HG03103 (cell line): Measurements from ENCODE around the gene KLK8.

ENCODE experiments used
- ATAC-seq: cut with Tn5 transposase; IDR thresholded peaks from one replicate; pipeline ENCODE4 v1.9.1; 2021; ENCODE audit warnings: low read depth; ENCODE audit not compliant: unreplicated experiment

The KLK8 gene, protein sequence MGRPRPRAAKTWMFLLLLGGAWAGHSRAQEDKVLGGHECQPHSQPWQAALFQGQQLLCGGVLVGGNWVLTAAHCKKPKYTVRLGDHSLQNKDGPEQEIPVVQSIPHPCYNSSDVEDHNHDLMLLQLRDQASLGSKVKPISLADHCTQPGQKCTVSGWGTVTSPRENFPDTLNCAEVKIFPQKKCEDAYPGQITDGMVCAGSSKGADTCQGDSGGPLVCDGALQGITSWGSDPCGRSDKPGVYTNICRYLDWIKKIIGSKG

DNA sequence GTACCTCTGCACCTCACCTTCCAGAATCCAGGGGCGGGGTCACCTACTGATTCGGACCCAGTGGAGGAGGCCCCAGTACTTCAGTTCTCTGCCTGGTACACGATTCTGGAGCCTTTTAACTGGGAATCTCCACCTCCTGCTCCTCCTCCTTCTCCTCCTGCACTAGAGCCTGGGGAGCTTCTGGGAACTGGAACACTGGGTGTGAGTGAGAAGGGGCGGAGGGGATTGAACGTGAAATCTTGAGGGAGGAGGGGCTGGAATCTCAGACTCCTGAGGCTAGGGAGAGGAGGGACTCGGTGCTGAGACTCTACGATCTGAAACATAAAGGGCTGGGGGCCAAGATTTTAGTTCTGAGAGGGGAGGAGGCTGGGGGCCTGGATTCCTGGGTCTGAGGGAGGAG lies at the start of gene KLK8:
Gene KLK8, minus strand, starts transcription at position 90 of the 400 bp plus-strand sequence. CDS start 437 bp downstream, outside the sequence.
- no peak for ATAC-seq

- no peak for ATAC-seq
Measured at GRCh38 chr19:51047031-51047335, 45.6 kb upstream of the KLK8 start.

GRCh38 chr19:51044327-51044726 lies 42.9 kb upstream of the KLK8 start:
- no peak for ATAC-seq

- ATAC-seq = no peak
Measured at GRCh38 chr19:51043497-51043896, 42.1 kb upstream of the KLK8 start.

DNA sequence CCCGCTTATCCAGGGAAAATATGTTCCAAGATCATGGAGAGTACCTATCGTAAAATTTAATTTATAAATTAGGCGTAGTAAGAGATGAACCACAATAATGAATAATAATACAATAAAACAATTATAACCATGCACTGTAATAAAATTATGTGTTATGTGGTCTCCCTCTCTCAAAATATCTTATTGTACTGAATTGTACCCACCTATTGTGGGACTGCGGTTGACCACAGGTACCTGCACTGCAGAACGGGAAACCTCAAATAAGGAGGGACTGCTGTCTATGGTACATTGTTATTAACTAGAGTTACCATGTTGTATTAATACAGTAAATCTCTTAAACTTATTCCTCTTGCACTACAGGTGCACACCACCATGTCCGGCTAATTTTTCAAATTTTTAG lies 38.7 kb upstream of the KLK8 start:
- no peak for ATAC-seq

DNA sequence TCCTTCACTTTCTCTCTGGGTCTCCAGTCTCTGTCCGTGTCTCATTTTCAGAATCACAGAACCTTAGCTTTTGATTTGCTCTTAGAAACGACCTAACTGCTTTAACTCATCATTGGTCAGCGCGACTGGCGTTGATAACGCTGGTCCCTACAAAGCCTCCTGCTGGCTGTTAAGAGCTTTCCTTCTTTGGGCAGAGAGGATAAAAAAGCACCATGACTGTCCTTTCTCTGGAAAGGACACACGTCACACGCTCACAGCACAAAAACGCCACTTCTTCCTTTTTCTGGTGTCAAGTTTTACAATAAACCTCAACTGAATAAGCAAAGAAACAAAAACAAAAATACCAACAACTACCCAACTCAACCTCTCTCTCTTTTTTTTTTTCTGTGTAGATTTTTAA lies 35.1 kb upstream of the KLK8 start:
- no peak for ATAC-seq

DNA sequence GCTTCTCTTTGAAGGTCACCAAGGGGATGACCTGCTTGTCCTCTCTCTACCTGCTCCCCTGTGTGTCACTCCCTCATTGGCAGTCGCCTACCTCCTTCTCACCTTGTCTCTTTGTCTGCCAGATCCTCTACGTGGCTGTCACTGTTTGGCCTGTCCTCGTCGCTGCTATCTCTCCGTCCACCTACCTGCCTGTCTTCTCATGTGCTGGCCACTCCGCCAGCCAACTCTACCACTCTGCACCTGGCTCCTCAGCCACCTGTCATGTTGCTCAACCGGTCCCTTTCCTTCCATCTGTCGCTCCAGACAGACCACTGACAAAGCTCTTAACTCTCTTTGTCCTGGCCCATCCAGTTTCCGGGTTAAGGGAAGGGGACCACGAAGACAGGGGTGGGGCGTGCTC lies 33.3 kb upstream of the KLK8 start, which contains the start of gene KLK12:
Gene KLK12, minus strand, starts transcription at position 299 of the 400 bp plus-strand sequence. CDS start 381 bp downstream, outside the sequence.
- no peak for ATAC-seq

DNA sequence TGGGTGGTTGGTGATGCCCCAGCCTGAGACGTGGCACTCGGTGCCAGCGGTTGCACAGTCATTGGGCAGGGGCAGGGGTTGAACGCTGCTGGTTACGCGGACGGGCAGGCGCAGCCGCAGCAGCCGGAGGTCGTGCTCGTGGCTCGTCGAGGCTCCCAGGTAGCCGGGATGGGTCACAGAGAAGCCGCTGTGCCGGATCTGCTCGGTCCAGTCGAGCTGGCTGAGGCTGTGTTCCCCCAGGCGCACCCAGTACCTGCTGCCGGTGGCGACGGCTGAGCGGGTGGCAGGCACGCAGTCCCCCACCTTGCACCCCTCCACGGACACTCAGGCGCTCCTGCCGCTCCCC lies 30.4 kb upstream of the KLK8 start:
- no peak for ATAC-seq

DNA sequence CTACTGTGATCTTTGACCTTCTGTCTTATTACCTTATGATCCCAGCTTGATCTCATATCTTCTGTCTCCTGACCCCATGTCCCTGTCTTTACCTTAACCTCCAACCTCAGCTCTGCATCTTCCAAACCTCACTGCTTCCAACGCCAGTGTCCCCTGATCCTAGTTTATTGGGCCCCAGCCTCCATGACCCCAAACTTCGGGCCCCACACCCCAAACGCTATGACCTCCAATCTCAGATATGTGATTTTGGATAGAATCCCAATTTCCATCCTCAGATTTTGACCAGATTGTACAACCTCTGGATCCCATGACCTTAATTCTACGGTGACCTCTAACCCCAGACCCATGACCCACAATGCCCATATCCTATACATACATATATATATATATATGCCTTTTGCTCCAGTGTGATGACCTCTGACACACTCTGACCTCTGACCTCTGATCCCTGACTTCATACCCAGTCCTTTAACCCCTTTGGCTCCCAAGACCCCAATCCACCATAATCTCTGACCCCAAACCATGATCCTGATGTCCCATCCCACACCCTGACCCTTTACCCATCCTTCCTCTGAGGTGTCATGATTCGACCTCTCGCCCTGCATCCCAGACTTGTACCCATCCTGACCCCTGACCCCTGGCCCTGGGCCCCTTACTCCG lies 29.9 kb upstream of the KLK8 start:
- no peak for ATAC-seq

- ATAC-seq = no peak
Measured at GRCh38 chr19:51030631-51031030, 29.2 kb upstream of the KLK8 start.

DNA sequence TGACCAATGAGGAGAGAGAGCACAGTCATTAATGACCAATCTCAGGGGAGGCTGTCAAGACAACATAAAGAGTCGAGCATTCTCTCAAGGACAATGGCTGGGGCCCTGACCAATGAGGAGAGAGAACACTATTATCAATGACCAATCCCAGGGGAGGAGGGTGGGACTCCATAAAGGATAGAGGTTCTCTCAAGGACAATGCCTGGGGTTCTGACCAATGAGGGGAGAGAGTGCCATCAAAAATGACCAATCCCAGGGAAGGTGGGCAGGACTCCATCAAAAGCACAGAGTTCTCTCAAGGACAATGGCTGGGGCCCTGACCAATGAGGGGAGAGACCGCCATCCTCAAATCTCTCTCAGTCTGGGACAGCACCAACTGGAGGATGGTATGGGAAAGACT lies 28.3 kb upstream of the KLK8 start:
- ATAC-seq = no peak

GRCh38 chr19:51027873-51028272 lies 26.5 kb upstream of the KLK8 start:
- ATAC-seq = no peak

DNA sequence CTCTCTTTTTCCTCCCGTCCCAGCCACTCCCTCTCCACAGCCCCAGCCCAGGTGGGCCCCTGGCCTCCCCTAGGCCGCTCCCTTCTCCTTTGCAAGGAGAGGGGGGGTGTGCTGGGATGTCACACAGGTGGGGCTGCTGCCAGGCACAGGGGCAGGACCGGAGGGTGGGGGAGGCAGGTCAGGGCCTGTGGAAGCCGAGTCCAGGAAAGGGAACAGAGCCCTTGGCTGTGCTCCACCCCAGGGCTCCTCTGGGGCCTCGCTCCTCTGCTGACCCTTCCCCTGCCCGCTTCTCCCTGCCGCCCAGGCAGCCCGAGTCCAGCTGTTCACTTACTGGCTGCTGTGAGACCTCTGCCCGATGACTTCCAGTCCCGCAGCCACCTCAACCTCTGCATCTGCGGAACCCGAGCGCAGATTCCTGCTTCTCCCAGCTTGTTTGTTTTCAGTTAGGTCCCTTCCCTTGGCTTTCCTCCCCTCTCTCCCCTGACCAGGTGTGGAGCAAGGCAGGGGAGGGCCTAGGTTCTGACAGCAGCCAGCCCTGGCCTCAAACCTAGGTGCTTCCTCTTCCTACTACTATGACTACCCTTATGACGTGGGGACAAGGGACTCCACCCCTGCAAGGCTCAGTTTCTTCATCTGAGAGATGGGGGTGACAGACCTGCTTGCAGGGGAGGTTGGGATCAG lies 25.9 kb upstream of the KLK8 start:
- ATAC-seq = no peak

- ATAC-seq = no peak
Measured at GRCh38 chr19:51026554-51026831, 25.1 kb upstream of the KLK8 start, which contains the start of gene KLK11. Gene KLK11 (minus strand): TSS chr19:51026616. CDS start chr19:51025631, 985 bp downstream.

- ATAC-seq = no peak
Measured at GRCh38 chr19:51025809-51026553, 24.6 kb upstream of the KLK8 start.

GRCh38 chr19:51025401-51025800 lies 24.0 kb upstream of the KLK8 start:
- no peak for ATAC-seq

DNA sequence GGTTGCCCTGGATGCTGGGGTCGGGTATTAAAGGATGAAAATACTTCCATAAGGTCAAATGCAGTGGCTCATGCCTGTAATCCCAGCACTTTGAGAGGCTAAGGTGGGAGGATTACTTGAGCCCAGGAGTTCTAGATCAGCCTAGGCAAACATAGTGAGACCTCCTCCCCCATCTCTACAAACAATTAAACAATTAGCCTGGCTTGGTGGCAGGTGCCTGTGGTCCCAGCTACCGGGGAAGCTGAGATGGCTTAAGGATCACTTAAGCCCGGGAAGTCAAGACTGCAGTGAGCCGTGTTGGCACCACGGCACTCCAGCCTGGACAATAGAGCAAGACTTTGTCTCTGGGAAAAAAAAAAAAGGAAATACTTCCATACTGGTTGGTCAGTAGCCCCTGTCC lies 23.5 kb upstream of the KLK8 start:
- ATAC-seq = no peak

- ATAC-seq = no peak
Measured at GRCh38 chr19:51023946-51024345, 22.5 kb upstream of the KLK8 start.

GRCh38 chr19:51022526-51022925 lies 21.1 kb upstream of the KLK8 start:
- ATAC-seq = no peak

- no peak for ATAC-seq
Measured at GRCh38 chr19:51020988-51021651, 19.7 kb upstream of the KLK8 start.

DNA sequence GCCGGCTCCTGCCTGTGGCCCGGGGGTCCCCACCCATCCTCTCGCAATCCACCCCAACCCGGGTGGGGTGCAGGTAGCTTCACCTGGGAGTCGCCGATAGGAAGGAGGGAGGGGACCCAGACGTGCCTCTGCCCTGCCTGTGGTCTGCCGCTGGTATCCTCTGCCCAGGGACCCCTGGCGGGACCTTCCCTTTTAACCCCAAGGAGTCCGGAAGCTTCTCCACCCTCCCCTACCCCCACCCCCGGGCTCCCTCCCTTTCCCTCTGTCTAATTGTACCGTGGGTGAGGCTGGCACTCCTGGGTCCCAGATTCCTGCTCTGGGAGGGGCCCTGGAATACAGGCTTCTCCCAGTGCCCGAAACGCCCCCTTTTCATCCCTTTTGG lies 18.1 kb upstream of the KLK8 start, which contains the start of gene KLK10:
Gene KLK10, minus strand, starts transcription at position 166 of the 382 bp plus-strand sequence. CDS start 579 bp downstream, outside the sequence.
- ATAC-seq = no peak
